Measurements from ENCODE around the gene TACC2.

Gene TACC2

DNA sequence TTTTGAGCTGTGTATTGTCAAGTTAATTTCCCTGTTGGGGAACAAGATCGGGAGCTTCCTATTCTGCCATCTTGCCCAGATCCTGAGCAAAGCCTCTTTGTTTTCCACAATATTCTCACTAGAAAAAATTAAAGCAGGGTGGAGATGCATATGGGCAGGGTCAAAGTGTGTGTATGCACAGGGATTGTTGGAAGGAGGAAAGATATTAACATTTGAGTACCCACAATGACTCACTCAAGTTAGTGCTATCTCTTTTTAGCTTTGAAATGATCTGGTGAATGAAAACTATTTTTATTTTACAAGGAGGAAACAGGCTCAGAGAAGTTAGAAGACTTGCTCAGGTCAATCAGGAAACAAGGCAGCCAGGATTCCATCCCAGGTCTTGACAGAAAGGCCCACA is 275.5 kb downstream of the TACC2 start:
- Histone ChIP-seq H3K36me3 (ENCODE audit: insufficient read depth) (no peaks in the 10 kb centered on the region), H3K79me2 (ENCODE audit: insufficient read depth, low read depth) (no peaks in the 10 kb centered on the region), H3K27me3 (ENCODE audit: insufficient read depth, low read depth) (no peaks in the 10 kb centered on the region), H3K9ac (no peak overlapping the region), H3K27ac (no peak overlapping the region), H4K20me1 (ENCODE audit: insufficient read depth) (no peaks in the 10 kb centered on the region), H3K4me1 (ENCODE audit: low read depth, poor library complexity, severe bottlenecking) (peaks cover under 1% of the 10 kb centered on the region), H3K4me2 (no peak overlapping the region), H2AFZ (ENCODE audit: low read depth) (no peak overlapping the region), H3K4me3 (IDR thresholded peaks at IDR 0.05; ENCODE audit: insufficient read depth, low read depth, low read length) (no peak overlapping the region)
- TF ChIP-seq, protein P1, sequence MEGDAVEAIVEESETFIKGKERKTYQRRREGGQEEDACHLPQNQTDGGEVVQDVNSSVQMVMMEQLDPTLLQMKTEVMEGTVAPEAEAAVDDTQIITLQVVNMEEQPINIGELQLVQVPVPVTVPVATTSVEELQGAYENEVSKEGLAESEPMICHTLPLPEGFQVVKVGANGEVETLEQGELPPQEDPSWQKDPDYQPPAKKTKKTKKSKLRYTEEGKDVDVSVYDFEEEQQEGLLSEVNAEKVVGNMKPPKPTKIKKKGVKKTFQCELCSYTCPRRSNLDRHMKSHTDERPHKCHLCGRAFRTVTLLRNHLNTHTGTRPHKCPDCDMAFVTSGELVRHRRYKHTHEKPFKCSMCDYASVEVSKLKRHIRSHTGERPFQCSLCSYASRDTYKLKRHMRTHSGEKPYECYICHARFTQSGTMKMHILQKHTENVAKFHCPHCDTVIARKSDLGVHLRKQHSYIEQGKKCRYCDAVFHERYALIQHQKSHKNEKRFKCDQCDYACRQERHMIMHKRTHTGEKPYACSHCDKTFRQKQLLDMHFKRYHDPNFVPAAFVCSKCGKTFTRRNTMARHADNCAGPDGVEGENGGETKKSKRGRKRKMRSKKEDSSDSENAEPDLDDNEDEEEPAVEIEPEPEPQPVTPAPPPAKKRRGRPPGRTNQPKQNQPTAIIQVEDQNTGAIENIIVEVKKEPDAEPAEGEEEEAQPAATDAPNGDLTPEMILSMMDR (conservative IDR thresholded peaks at IDR 0.05; ENCODE audit: low read depth, low read length), result no peak

DNA sequence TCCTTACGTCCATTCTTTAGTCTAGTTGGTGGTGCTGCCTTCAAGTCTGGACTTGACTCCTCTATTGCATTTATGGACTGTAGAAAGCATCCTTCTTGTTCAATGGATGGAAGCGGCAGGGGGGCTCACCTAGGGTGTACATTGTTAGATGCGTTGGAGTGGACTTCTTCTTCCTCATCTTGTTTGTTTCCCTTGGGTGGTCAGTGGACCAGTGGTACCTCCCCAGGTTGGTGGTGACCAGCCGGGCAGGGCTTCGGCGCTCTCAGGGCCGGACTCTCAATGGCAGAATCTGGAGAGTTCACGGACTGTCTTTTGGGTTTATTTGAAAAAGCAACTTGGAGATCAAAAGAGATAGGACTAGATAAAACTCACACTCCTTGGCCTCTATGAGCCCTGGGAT is 276.0 kb downstream of the TACC2 start:
- no peak overlapping the region for H3K4me3 ChIP-seq (IDR thresholded peaks at IDR 0.05; ENCODE audit: insufficient read depth, low read depth, low read length)
- H3K9ac ChIP-seq, result no peak overlapping the region
- TF ChIP-seq, protein P1 (conservative IDR thresholded peaks at IDR 0.05; ENCODE audit: low read depth, low read length), result no peak
- no peaks in the 10 kb centered on the region for H3K79me2 ChIP-seq (ENCODE audit: insufficient read depth, low read depth)
- no peak overlapping the region for H3K27ac ChIP-seq
- no peaks in the 10 kb centered on the region for H3K27me3 ChIP-seq (ENCODE audit: insufficient read depth, low read depth)
- H4K20me1 ChIP-seq (ENCODE audit: insufficient read depth), result no peaks in the 10 kb centered on the region
- no peaks in the 10 kb centered on the region for H3K36me3 ChIP-seq (ENCODE audit: insufficient read depth)
- no peak overlapping the region for H3K4me2 ChIP-seq
- H2AFZ ChIP-seq (ENCODE audit: low read depth), result no peak overlapping the region
- no peaks in the 10 kb centered on the region for H3K4me1 ChIP-seq (ENCODE audit: low read depth, poor library complexity, severe bottlenecking)

DNA sequence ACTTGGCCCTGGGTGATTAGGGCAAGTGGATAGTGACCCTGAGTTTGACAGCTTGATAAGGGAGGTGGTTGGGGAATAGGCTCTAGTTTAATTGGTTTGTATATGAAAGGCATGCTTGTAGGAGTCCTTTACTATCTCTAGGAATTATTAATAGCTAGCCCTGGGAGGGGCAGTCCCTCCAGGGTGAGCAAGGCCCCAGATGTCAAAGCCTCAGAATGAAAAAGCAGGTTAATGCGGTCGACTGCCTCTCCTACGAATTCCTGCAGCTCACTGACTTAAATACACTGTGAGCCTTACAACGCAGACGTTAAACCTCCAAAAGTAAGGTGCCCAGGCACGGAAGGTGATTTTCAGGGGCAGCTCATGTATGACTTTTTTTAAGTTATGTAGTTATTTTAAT is 276.9 kb downstream of the TACC2 start:
- Histone ChIP-seq H3K27me3 (ENCODE audit: insufficient read depth, low read depth) (no peaks in the 10 kb centered on the region), H3K9ac (no peak overlapping the region), H3K4me1 (ENCODE audit: low read depth, poor library complexity, severe bottlenecking) (no peaks in the 10 kb centered on the region), H3K4me3 (IDR thresholded peaks at IDR 0.05; ENCODE audit: insufficient read depth, low read depth, low read length) (no peak overlapping the region), H3K36me3 (ENCODE audit: insufficient read depth) (no peaks in the 10 kb centered on the region), H4K20me1 (ENCODE audit: insufficient read depth) (no peaks in the 10 kb centered on the region), H3K27ac (no peak overlapping the region), H3K4me2 (no peak overlapping the region), H2AFZ (ENCODE audit: low read depth) (no peak overlapping the region), H3K79me2 (ENCODE audit: insufficient read depth, low read depth) (no peaks in the 10 kb centered on the region)
- TF ChIP-seq, protein P1 (conservative IDR thresholded peaks at IDR 0.05; ENCODE audit: low read depth, low read length), result no peak

DNA sequence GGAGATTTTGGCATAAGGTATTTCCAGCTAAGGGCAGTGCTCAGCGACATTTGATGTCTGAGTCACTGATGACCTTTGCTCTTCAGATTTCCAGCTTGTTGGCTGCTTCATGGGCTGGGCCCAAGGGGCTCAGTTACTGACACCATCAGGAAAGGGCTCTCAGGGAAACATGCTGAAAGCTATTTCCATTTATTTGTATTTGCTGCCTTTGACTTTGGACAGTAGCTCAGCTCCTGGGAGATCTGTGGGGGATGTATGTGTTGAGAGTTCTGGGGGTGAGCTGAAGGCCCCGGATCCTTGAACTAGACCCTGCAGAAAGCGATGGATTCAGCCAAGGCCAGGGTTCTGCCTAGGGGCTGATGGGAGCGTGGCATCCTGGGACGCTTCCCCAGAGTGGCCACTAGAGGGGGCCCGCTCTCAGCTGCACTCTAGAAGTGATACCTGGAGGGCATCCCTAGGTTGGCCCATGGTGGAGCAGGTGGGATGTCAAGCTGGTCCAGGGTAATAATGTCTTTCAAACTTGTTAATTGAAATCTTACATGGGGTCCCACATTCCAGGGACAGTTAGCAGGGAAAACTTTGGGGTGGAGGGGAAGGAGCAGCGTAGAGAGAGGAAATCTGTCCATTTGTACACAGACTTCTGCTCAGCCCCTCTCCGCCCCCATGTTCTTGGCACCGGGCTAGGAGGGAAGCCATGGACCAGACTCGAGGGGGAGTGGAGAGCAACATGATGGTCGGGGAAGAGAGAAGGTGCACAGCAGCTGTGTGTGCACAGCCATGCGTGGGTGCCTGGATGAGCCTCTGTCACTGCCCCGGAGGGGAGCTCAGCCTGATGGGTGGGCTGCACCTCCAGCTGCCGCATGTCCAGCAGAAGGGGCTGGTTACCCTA is 279.1 kb downstream of the TACC2 start:
- Histone ChIP-seq H3K79me2 (ENCODE audit: insufficient read depth, low read depth) (no peaks in the 10 kb centered on the region), H3K4me2 (no peak overlapping the region), H3K27ac (no peak overlapping the region), H4K20me1 (ENCODE audit: insufficient read depth) (no peaks in the 10 kb centered on the region), H3K4me1 (ENCODE audit: low read depth, poor library complexity, severe bottlenecking) (no peaks in the 10 kb centered on the region), H3K27me3 (ENCODE audit: insufficient read depth, low read depth) (no peaks in the 10 kb centered on the region), H2AFZ (ENCODE audit: low read depth) (no peak overlapping the region), H3K9ac (no peak overlapping the region), H3K36me3 (ENCODE audit: insufficient read depth) (no peaks in the 10 kb centered on the region), H3K4me3 (IDR thresholded peaks at IDR 0.05; ENCODE audit: insufficient read depth, low read depth, low read length) (no peak overlapping the region)
- TF ChIP-seq, protein P1 (conservative IDR thresholded peaks at IDR 0.05; ENCODE audit: low read depth, low read length), result peak; percentile 91
